GM21619 (cell line): ENCODE measurements around the gene DENND1A.
A peak's percentile ranks its signal among the peaks of the same experiment; 100 is the strongest.

Source experiments
- ATAC-seq: cut with Tn5 transposase; IDR thresholded peaks from one replicate; pipeline ENCODE4 v1.9.1; 2021; ENCODE audit not compliant: unreplicated experiment

The DENND1A gene

GRCh38 chr9:123591283-123591682, 338.6 kb downstream of the DENND1A start:
- no peak for ATAC-seq

- no peak for ATAC-seq
Measured at GRCh38 chr9:123590499-123590898, 339.4 kb downstream of the DENND1A start.

GRCh38 chr9:123589361-123590239, 340.3 kb downstream of the DENND1A start:
- ATAC-seq, result no peak

- no peak for ATAC-seq
Measured at GRCh38 chr9:123586275-123586674, 343.7 kb downstream of the DENND1A start.

GRCh38 chr9:123584202-123585176, 345.4 kb downstream of the DENND1A start:
- ATAC-seq, result no peak

- no peak for ATAC-seq
Measured at GRCh38 chr9:123583646-123584045, 346.3 kb downstream of the DENND1A start.

GRCh38 chr9:123571240-123571639, 358.7 kb downstream of the DENND1A start:
- no peak for ATAC-seq

GRCh38 chr9:123568691-123569688, 360.9 kb downstream of the DENND1A start:
- no peak for ATAC-seq

GRCh38 chr9:123567013-123567412, 362.9 kb downstream of the DENND1A start:
- no peak for ATAC-seq

- no peak for ATAC-seq
Measured at GRCh38 chr9:123564652-123565051, 365.3 kb downstream of the DENND1A start.

GRCh38 chr9:123562844-123563346, 367.0 kb downstream of the DENND1A start:
- peak; percentile 70 for ATAC-seq

GRCh38 chr9:123561046-123561445, 368.9 kb downstream of the DENND1A start:
- no peak for ATAC-seq

GRCh38 chr9:123556464-123557435, 373.2 kb downstream of the DENND1A start:
- ATAC-seq, result no peak

GRCh38 chr9:123555646-123556045, 374.3 kb downstream of the DENND1A start:
- no peak for ATAC-seq

GRCh38 chr9:123552530-123552929, 377.4 kb downstream of the DENND1A start:
- no peak for ATAC-seq

GRCh38 chr9:123551734-123552133, 378.2 kb downstream of the DENND1A start:
- no peak for ATAC-seq

GRCh38 chr9:123550797-123551196, 379.1 kb downstream of the DENND1A start:
- ATAC-seq, result no peak

- ATAC-seq, result no peak
Measured at GRCh38 chr9:123550012-123550411, 379.9 kb downstream of the DENND1A start.
